IPS-18c (cell line): ENCODE data around the gene TPM4.

Experiments
- H3K4me3 ChIP-seq: 2 replicates; pipeline ENCODE4 v1.7.0; 2013; ENCODE audit warnings: low read depth, mild to moderate bottlenecking, low read length, moderate library complexity; ENCODE audit not compliant: insufficient read depth
- H3K9me3 ChIP-seq: one replicate; pipeline ENCODE4 v1.6.1; 2013; ENCODE audit warnings: mild to moderate bottlenecking, low read length, moderate library complexity; ENCODE audit not compliant: control insufficient read depth, insufficient read depth

TPM4 gene

GRCh38 chr19:16039081-16039480, 37.2 kb upstream of the TPM4 start:
- Histone ChIP-seq H3K9me3 (no peaks in the 10 kb centered on the region), H3K4me3 (no peak overlapping the region)

GRCh38 chr19:16039545-16039944, 36.8 kb upstream of the TPM4 start:
- Histone ChIP-seq H3K9me3 (no peaks in the 10 kb centered on the region), H3K4me3 (no peak overlapping the region)

GRCh38 chr19:16040642-16041041, 35.7 kb upstream of the TPM4 start:
- no peak overlapping the region for H3K4me3 ChIP-seq

GRCh38 chr19:16041299-16041990, 34.9 kb upstream of the TPM4 start:
- no peak overlapping the region for H3K4me3 ChIP-seq
- H3K9me3 ChIP-seq, result no peaks in the 10 kb centered on the region

More at GRCh38 chr19:16040642-16041041, 35.7 kb upstream of the TPM4 start:
- H3K9me3 ChIP-seq, result no peaks in the 10 kb centered on the region

- Histone ChIP-seq H3K4me3 (no peak overlapping the region), H3K9me3 (no peaks in the 10 kb centered on the region)
Observed at GRCh38 chr19:16041991-16042386, 34.3 kb upstream of the TPM4 start.

GRCh38 chr19:16042533-16043085, 33.7 kb upstream of the TPM4 start:
- no peaks in the 10 kb centered on the region for H3K9me3 ChIP-seq
- H3K4me3 ChIP-seq, result no peak overlapping the region

- Histone ChIP-seq H3K4me3 (no peak overlapping the region), H3K9me3 (no peaks in the 10 kb centered on the region)
Observed at GRCh38 chr19:16043156-16043757, 33.0 kb upstream of the TPM4 start.

GRCh38 chr19:16044746-16045145, 31.5 kb upstream of the TPM4 start:
- Histone ChIP-seq H3K4me3 (no peak overlapping the region), H3K9me3 (no peaks in the 10 kb centered on the region)

- Histone ChIP-seq H3K9me3 (no peaks in the 10 kb centered on the region), H3K4me3 (no peak overlapping the region)
Observed at GRCh38 chr19:16045171-16045570, 31.1 kb upstream of the TPM4 start.

GRCh38 chr19:16045893-16046292, 30.4 kb upstream of the TPM4 start:
- no peaks in the 10 kb centered on the region for H3K9me3 ChIP-seq
- H3K4me3 ChIP-seq, result no peak overlapping the region

GRCh38 chr19:16048583-16048982, 27.7 kb upstream of the TPM4 start:
- Histone ChIP-seq H3K9me3 (no peaks in the 10 kb centered on the region), H3K4me3 (no peak overlapping the region)

- no peaks in the 10 kb centered on the region for H3K9me3 ChIP-seq
- H3K4me3 ChIP-seq, result no peak overlapping the region
Observed at GRCh38 chr19:16051254-16052025, 24.9 kb upstream of the TPM4 start.

- Histone ChIP-seq H3K4me3 (no peak overlapping the region), H3K9me3 (no peaks in the 10 kb centered on the region)
Observed at GRCh38 chr19:16052353-16052752, 23.9 kb upstream of the TPM4 start.

GRCh38 chr19:16057062-16057461, 19.2 kb upstream of the TPM4 start:
- Histone ChIP-seq H3K9me3 (no peaks in the 10 kb centered on the region), H3K4me3 (no peak overlapping the region)

GRCh38 chr19:16060294-16060693, 16.0 kb upstream of the TPM4 start:
- Histone ChIP-seq H3K4me3 (no peak overlapping the region), H3K9me3 (no peaks in the 10 kb centered on the region)

GRCh38 chr19:16061943-16062342, 14.4 kb upstream of the TPM4 start:
- no peak overlapping the region for H3K4me3 ChIP-seq
- no peaks in the 10 kb centered on the region for H3K9me3 ChIP-seq

GRCh38 chr19:16062789-16063188, 13.5 kb upstream of the TPM4 start:
- Histone ChIP-seq H3K4me3 (no peak overlapping the region), H3K9me3 (no peaks in the 10 kb centered on the region)
